NCI-H2196 (cell line): ENCODE data around the gene SOX1.

Experiments
- DNase-seq: peaks from one replicate; lab custom pipeline; 2025; ENCODE audit not compliant: unreplicated experiment; lab: John Stamatoyannopoulos, UW

Gene SOX1

DNA sequence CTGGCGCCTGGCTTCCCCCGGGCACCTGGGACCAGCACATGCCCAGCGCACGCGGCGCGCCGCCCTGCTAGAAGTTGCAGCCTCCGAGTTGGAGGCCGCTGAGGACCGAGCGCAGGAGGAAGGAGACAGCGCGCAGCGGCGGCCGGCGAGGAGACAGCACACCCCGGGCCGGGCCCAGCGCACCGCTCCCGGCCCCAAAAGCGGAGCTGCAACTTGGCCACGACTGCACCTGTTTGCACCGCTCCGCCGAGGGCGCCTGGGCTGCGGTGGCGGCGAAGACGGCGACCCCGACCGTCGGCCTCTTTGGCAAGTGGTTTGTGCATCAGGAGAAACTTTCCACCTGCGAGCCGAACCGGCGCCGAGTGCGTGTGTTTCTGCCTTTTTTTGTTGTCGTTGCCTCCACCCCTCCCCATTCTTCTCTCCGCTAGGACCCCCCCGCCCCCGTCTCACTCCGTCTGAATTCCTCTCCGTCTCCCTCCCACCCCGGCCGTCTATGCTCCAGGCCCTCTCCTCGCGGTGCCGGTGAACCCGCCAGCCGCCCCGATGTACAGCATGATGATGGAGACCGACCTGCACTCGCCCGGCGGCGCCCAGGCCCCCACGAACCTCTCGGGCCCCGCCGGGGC, at the start of gene SOX1:
TSS of gene SOX1 (plus strand) at position 34 of the 626 bp plus-strand sequence. CDS start at position 544, 510 bp downstream.
- no peak for DNase-seq

DNA sequence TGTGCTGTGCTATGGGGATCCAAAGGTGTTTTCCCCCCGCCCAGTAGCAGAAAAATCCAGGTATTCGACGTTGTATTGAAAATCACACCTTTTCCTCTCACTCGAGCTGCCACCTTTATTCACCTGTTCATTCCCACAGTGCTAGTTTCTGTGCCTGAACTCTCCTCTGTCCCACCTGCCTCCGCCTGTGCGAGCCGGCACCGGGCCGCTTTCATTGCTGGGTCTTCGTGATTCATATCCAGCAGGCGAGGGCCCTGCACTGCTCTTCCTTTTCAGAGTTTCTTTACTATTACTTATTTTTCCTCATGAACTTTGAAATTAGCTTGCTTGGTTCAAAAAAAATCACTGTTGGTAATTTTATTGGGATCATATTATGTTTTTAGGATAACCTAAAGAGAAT, 42.4 kb upstream of the SOX1 start:
- DNase-seq, result no peak

- DNase-seq, result no peak
Measured at GRCh38 chr13:112027250-112027649, 39.7 kb upstream of the SOX1 start.

DNA sequence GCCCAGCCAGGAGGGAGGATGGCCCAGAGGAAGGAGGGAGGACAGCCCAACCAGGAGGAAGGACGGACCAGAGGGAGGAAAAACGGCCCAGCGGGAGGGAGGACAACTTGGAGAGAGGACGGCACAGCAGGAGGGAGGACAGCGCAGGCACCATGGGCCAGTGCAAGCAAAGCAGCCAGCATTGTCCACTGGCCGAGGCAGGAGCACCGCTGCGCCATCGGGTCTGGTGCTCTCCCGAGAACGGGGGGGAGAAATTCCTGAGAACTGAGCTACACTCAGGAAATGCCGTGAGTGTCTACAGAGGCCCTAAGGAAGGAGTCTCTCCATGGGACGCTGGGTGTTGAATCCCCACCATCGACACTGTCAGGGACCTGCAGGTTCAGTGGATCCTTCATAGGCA, 38.5 kb upstream of the SOX1 start:
- no peak for DNase-seq

DNA sequence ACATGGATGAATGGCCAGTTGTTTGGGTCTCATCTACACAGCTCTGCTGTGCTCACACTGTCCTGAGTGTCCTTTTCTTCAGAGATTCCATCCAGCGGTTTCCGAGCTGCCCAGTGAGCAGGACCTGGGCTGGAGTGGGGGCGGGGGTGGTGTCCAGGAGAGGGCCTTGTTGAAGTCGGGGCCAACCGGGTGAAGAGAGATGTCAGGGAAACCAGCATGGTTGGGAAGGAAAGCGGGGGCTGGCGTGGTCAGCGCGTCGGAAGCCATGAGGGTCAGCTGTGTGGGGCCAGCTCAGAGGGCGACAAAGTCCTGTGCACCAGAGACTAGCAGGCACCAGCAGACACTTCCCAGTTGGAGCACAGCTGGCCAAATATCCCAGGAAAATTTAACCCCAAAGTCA, 37.8 kb upstream of the SOX1 start:
- no peak for DNase-seq

DNA sequence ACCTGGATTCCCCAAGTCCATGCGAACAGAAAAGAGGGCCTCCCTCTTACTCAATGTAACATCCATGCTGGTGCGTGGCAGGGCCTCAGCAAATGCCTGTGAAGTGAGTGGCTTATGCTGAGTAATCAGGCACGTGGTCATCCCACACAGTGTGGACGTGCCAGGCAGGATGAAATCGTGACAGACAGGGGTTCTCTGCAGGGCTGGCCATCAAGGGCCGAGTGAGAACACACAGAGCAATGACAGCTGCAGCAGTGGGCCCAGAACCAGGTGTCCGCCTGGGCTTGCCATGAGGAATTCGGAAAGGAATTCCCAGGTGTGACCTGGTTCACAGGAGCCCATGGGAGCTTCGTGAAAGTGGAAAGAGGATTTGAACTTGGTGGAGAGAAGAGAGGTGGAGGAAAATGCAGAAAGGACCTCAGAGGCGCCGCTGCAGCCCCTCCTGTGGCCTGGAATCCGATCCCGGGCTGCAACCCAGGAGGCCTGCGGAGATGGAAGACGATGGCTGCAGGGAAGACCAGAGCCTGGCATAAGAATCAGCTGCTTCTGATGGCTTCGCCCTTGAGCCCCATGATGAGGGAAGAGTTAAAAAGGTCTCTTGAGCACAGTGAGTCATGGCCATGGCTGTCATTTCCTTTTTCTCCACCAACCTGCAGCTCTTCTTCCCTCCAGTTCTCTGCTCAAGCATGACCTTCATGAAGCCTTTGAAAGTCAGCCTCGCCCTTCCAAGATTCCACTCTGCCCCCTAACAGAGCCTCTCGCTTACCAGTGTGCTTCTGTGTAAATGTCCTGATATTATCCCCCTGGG, 34.6 kb upstream of the SOX1 start:
- peak; percentile 45 for DNase-seq

GRCh38 chr13:112034231-112034630, 32.7 kb upstream of the SOX1 start:
- DNase-seq, result no peak

DNA sequence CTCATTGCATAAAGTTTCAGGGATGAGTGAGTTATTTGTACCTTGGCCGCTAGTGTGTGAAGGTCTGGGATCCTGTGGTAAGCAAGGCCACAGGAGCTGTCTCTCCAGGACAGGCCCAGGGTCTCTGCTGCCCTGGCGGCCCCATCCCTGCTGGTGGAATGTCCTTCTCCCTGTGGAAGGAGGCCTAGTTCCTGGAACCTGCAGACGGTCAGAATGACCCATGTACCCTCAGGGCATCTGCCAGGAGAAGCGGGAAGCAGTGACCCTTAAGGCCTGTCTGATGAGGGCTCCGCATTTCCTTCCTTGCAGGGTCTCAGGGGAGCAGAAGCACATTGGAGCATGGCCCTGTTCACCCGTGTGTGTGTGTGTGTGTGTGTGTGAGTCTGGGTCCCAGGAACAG, 32.1 kb upstream of the SOX1 start:
- DNase-seq, result no peak

- no peak for DNase-seq
Measured at GRCh38 chr13:112042496-112042895, 24.5 kb upstream of the SOX1 start.

DNA sequence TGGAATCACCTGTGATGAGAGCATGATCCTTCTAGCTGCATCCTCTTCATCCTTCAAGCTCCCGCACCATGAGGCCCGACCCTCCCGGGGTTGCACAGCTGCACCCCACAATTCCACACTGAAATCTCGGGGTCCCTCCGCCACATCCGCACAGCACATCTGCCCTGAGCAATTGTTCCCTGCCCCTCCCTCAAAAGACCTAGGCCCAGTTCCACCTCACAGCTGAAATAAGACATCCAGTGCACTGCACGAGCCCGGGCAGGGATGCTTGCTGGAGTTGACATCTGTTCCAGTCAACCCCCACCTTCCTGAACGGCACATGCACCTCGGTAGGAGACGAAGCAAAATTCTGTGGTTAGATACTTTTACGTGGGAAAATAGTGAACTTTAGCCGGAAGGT, 14.7 kb upstream of the SOX1 start:
- DNase-seq, result no peak

GRCh38 chr13:112053167-112053743, 13.7 kb upstream of the SOX1 start:
- no peak for DNase-seq

DNA sequence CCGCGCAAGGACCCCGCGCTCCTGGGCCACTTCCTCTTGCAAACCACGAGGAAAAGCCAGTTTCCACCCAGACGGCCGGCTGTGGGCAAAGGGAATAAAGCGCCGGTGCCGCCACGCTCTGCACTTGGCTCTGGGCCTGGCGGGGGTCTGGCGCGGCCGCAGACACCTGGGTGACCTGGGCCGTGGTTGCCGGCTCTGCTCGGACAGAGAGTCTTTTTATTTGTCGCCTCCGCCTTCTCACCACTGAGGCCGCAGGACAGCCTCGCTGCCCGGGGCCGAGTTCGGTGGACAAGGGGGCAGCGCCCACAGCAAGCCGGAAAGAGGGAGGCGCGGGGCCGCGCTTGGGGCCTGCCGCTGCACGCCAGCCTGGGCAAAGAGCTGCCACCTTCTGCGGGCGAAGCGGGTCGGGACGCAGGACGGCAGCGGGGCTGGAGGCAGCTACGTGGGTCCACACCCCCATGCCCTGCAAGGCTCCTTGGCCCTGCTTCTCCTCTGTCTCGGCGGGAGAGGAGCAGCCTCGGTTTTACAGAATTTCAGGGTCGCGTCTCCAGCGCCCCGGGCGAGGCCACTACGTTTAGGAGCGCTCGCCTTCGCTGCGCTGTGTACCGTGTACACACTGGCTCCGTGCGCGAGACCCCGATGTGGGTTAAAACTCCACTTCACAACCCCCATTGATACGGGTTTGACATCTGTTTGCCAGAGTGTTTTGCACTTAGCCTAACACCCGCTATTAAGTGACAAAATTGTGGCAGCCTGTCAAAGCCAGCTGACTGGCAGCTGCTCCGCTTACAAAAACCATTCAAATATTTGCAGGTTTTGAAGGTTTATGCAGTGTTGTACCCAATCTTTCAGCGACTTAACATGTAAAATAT, 13.0 kb upstream of the SOX1 start:
- DNase-seq, result no peak

- DNase-seq, result no peak
Measured at GRCh38 chr13:112054616-112055015, 12.3 kb upstream of the SOX1 start.

- no peak for DNase-seq
Measured at GRCh38 chr13:112055036-112055914, 11.7 kb upstream of the SOX1 start.

DNA sequence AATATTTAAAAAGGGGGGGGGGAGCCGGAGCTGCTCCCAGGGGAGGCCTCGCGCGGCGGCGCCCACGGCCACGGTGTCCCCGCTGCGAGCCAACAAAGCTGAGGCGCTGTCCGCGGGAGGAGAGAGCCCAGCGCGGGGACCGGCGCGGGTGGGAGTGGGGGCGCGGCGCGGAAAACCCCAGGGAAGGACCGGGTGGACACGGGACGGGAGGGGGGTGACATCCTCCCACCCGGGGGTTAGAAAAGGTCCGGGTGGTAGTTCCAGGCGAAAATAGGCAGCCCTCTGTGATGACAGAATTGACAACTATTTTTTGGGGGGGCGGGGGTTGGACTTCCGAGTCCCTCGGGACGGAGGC, 11.1 kb upstream of the SOX1 start:
- no peak for DNase-seq

- no peak for DNase-seq
Measured at GRCh38 chr13:112056284-112056727, 10.6 kb upstream of the SOX1 start.

DNA sequence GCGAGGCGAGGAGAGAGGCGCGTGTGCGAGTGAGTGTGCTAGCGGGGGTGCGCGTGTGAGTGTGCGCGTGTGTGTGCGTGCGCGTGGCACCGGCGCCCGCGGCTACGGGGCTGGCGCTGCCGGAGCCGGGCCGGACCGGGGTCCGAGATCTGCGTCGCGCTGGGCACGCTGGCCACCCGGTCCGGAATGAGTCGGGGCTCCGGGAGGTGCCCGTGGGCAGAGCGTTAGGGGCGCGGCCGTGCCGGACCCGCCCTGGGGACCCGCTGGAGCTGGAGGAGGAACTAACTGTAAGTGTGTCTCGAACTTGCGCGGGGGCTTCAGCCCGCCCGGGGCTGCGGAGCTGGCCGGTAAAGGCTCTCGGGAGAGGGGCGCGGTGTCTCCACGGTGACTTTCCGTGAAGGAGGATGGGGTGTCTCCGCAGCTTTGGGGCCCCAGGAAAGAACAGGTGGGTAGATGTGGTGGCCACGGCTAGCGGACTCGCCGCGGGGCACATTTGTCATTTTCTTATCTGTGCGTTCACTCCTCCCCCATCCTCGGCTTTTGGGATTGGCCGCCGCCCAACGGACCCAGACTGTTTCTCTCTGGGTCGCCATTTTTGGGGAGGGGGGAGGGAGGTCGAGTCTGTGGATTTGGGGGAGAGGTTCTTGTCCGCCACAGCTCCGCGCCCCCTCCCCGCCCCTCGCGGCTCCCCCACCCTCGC, 10.1 kb upstream of the SOX1 start:
- DNase-seq, result no peak

DNA sequence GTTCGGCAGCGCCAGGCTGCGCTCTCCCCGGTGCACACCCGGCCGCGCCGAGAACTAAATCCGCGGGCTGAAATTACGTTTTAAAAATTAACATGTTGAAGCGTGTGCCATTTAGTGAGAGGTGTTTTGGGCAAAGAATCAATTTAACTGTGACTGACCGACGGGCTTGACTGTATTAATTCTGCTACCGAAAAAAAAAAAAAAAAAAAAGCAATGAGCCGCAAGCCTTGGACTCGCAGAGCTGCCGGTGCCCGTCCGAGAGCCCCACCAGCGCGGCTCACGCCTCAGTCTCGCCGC, 9.6 kb upstream of the SOX1 start:
- no peak for DNase-seq

- DNase-seq, result no peak
Measured at GRCh38 chr13:112057736-112058518, 9.0 kb upstream of the SOX1 start.
